GM12878 (cell line): ENCODE data around the gene RRBP1.

ENCODE experiments used
- CTCF ChIP-seq, 3 experiments: IDR thresholded peaks in 2 of 3; conservative IDR thresholded peaks in 1 of 3; 2 replicates each; pipeline ENCODE4 v1.5.1; 2011; ENCODE audit warnings: low read depth in 3 of 3, low read length in 3 of 3, mild to moderate bottlenecking in 3 of 3, control low read depth in 2 of 3, moderate library complexity in 2 of 3, inconsistent platforms in 1 of 3, mixed read lengths in 1 of 3; ENCODE audit not compliant: control insufficient read depth in 2 of 3, insufficient read depth in 1 of 3; ENCODE audit errors: extremely low read depth in 1 of 3
- LARP7 ChIP-seq: fragments of 450-650 bp; IDR thresholded peaks from 2 replicates; pipeline ENCODE4 v1.6.1; 2017; ENCODE audit warnings: mild to moderate bottlenecking
- POLR2A ChIP-seq: IDR thresholded peaks from 2 replicates; pipeline ENCODE4 v1.6.1; 2011; ENCODE audit warnings: low read depth, mild to moderate bottlenecking, low read length
- RAD21 ChIP-seq: IDR thresholded peaks from 2 replicates; pipeline ENCODE4 v1.6.1; 2011; ENCODE audit warnings: mild to moderate bottlenecking, low read depth, low read length, moderate library complexity; ENCODE audit not compliant: insufficient read depth
- ZNF274 ChIP-seq: IDR thresholded peaks from one replicate; pipeline ENCODE4 v1.8.0; 2011; ENCODE audit not compliant: insufficient read length, insufficient read depth

DNA sequence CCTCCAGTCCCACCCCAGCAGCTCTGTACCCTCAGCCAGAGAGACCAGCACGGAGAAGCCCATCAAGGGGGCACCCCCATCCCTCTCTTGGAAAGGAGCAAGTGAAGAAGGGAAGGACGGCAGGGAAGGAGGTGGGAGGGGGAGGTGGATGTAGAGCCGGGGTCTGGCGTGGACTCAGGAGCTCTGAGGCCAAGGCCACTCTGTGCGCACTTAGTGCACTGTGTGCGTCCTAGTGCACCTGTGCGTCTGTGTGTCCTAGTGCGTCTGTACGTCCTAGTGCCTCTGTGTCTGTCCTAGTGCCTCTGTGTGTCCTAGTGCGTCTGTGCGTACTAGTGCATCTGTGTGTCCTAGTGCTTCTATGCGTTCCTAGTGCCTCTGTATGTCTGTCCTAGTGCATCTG, 58.0 kb downstream of the RRBP1 start:
- TF ChIP-seq CTCF (IDR thresholded peaks at IDR 0.05 in 2 of 3, conservative IDR thresholded peaks at IDR 0.05 in 1 of 3; ENCODE audit: control insufficient read depth in 2 of 3, extremely low read depth in 1 of 3, insufficient read depth in 1 of 3, low read depth in 3 of 3, low read length in 3 of 3): no peak
- TF ChIP-seq ZNF274: no peak
- no peak for TF ChIP-seq LARP7
- no peak for TF ChIP-seq POLR2A
- TF ChIP-seq RAD21: no peak
